ENCODE measurements around the gene IL2RA. TPM values are rescaled to one million over a fixed set of nuclear protein-coding genes. Genes with fewer than 3 reads are reported as not detected.
"Not testable (repeated sequence)": the region's sequence is repeated elsewhere in the genome, so short reads cannot be mapped to it uniquely, and the experiment has no call there.

IL2RA gene
- total RNA-seq, 4 donors from 2014 or later, result 0.15 to 0.28 TPM; not detected in 2

- no peaks in the 10 kb centered on the region for H3K36me3 ChIP-seq
- intact Hi-C loops (cut with DNase I; ENCODE audit: low total_unique reads), result no loop called here
- no peaks in the 10 kb centered on the region for H3K4me1 ChIP-seq
- no peaks in the 10 kb centered on the region for H3K9me3 ChIP-seq
- DNase-seq, result no peak
- H3K27me3 ChIP-seq, result no peaks in the 10 kb centered on the region
- H3K4me3 ChIP-seq, result no peak overlapping the region
- H3K27ac ChIP-seq, result no peak overlapping the region
- TF ChIP-seq CTCF (IDR thresholded peaks at IDR 0.05), result no peak
- no peak for TF ChIP-seq POLR2A (IDR thresholded peaks at IDR 0.05)
Observed at GRCh38 chr10:6044751-6045313, 17.3 kb downstream of the IL2RA start.

- H3K9me3 ChIP-seq, result no peaks in the 10 kb centered on the region
- H3K27ac ChIP-seq, result no peak overlapping the region
- intact Hi-C loops (cut with DNase I; ENCODE audit: low total_unique reads), result no loop called here
- no peak for TF ChIP-seq POLR2A (IDR thresholded peaks at IDR 0.05)
- no peak for TF ChIP-seq CTCF (IDR thresholded peaks at IDR 0.05)
- H3K36me3 ChIP-seq, result no peaks in the 10 kb centered on the region
- H3K4me1 ChIP-seq, result no peaks in the 10 kb centered on the region
- no peaks in the 10 kb centered on the region for H3K27me3 ChIP-seq
- H3K4me3 ChIP-seq, result no peak overlapping the region
- no peak for DNase-seq
Observed at GRCh38 chr10:6044060-6044459, 18.1 kb downstream of the IL2RA start.

GRCh38 chr10:6043377-6043776 is 18.8 kb downstream of the IL2RA start:
- H3K36me3 ChIP-seq; H3K27ac ChIP-seq; intact Hi-C loops (cut with DNase I; ENCODE audit: low total_unique reads); H3K4me1 ChIP-seq; H3K9me3 ChIP-seq; H3K27me3 ChIP-seq; DNase-seq; H3K4me3 ChIP-seq: not testable (repeated sequence)

GRCh38 chr10:6040205-6040604 is 22.0 kb downstream of the IL2RA start:
- no peak overlapping the region for H3K4me3 ChIP-seq
- TF ChIP-seq POLR2A (IDR thresholded peaks at IDR 0.05), result no peak
- TF ChIP-seq CTCF (IDR thresholded peaks at IDR 0.05), result no peak

GRCh38 chr10:6039711-6040110 is 22.5 kb downstream of the IL2RA start:
- H3K4me3 ChIP-seq, result no peak overlapping the region
- H3K27ac ChIP-seq, result no peak overlapping the region
- H3K36me3 ChIP-seq, result no peaks in the 10 kb centered on the region
- no peak for DNase-seq
- H3K4me1 ChIP-seq, result no peaks in the 10 kb centered on the region
- intact Hi-C loops (cut with DNase I; ENCODE audit: low total_unique reads), result no loop called here
- TF ChIP-seq POLR2A (IDR thresholded peaks at IDR 0.05) (no peak), CTCF (IDR thresholded peaks at IDR 0.05) (no peak)
- H3K9me3 ChIP-seq, result no peaks in the 10 kb centered on the region
- H3K27me3 ChIP-seq, result no peaks in the 10 kb centered on the region

More at GRCh38 chr10:6040205-6040604, 22.0 kb downstream of the IL2RA start:
- Histone ChIP-seq H3K27ac (no peak overlapping the region), H3K4me1 (no peaks in the 10 kb centered on the region), H3K27me3 (no peaks in the 10 kb centered on the region), H3K9me3 (no peaks in the 10 kb centered on the region), H3K36me3 (no peaks in the 10 kb centered on the region)
- intact Hi-C loops (cut with DNase I; ENCODE audit: low total_unique reads), result no loop called here
- no peak for DNase-seq
